Measurements from ENCODE around the gene KCNIP1. TPM values are rescaled to one million over a fixed set of nuclear protein-coding genes. Genes with fewer than 3 reads are reported as not detected.

KCNIP1 gene
- total RNA-seq, 4 donors from 2014 or later = 0.34 TPM; not detected in 3

- WGBS = 14% methylated on average over 9 of the region's 12 CpGs
- H3K4me1 ChIP-seq = peaks cover 23% of the 10 kb centered on the region
- TF ChIP-seq POLR2A (IDR thresholded peaks at IDR 0.05) (no peak), EP300 (IDR thresholded peaks at IDR 0.05) (no peak), POLR2AphosphoS5 (IDR thresholded peaks at IDR 0.05) (no peak), CTCF (IDR thresholded peaks at IDR 0.05) (no peak)
- H3K9me3 ChIP-seq = no peaks in the 10 kb centered on the region
- no peaks in the 10 kb centered on the region for H3K36me3 ChIP-seq
- H3K27me3 ChIP-seq = peaks cover 10% of the 10 kb centered on the region
- DNase-seq (ENCODE audit: low spot score in 2 of 2) = no peak
- no peak overlapping the region for H3K27ac ChIP-seq
- no peak overlapping the region for H3K4me3 ChIP-seq
Observed at GRCh38 chr5:170745481-170746071, 241.8 kb downstream of the KCNIP1 start.

GRCh38 chr5:170746075-170746960 is 242.5 kb downstream of the KCNIP1 start:
- Histone ChIP-seq H3K4me1 (peaks cover 23% of the 10 kb centered on the region), H3K27me3 (peaks cover 11% of the 10 kb centered on the region), H3K4me3 (no peak overlapping the region), H3K9me3 (no peaks in the 10 kb centered on the region), H3K36me3 (no peaks in the 10 kb centered on the region), H3K27ac (peak overlapping the region; percentile 18)
- WGBS = 63% methylated on average over 11 of the region's 14 CpGs
- DNase-seq (ENCODE audit: low spot score in 2 of 2) = no peak
- no peak for TF ChIP-seq POLR2AphosphoS5 (IDR thresholded peaks at IDR 0.05)
- TF ChIP-seq EP300 (IDR thresholded peaks at IDR 0.05) = no peak
- TF ChIP-seq CTCF (IDR thresholded peaks at IDR 0.05) = no peak
- TF ChIP-seq POLR2A (IDR thresholded peaks at IDR 0.05) = no peak

GRCh38 chr5:170746961-170747340 is 243.1 kb downstream of the KCNIP1 start:
- TF ChIP-seq POLR2AphosphoS5 (IDR thresholded peaks at IDR 0.05) (no peak), CTCF (IDR thresholded peaks at IDR 0.05) (no peak), POLR2A (IDR thresholded peaks at IDR 0.05) (no peak), EP300 (IDR thresholded peaks at IDR 0.05) (no peak)
- H3K36me3 ChIP-seq = no peaks in the 10 kb centered on the region
- no peak for DNase-seq (ENCODE audit: low spot score in 2 of 2)
- H3K27ac ChIP-seq = no peak overlapping the region
- no peaks in the 10 kb centered on the region for H3K9me3 ChIP-seq
- H3K4me1 ChIP-seq = peaks cover 23% of the 10 kb centered on the region
- H3K27me3 ChIP-seq = peaks cover 13% of the 10 kb centered on the region
- H3K4me3 ChIP-seq = no peak overlapping the region
- 89% methylated on average over 11 of the region's 11 CpGs for WGBS

- Histone ChIP-seq H3K36me3 (no peaks in the 10 kb centered on the region), H3K27ac (no peak overlapping the region), H3K9me3 (no peaks in the 10 kb centered on the region), H3K4me3 (no peak overlapping the region), H3K27me3 (peaks cover 13% of the 10 kb centered on the region), H3K4me1 (peaks cover 23% of the 10 kb centered on the region)
- TF ChIP-seq CTCF (IDR thresholded peaks at IDR 0.05) (no peak), POLR2A (IDR thresholded peaks at IDR 0.05) (no peak), POLR2AphosphoS5 (IDR thresholded peaks at IDR 0.05) (no peak), EP300 (IDR thresholded peaks at IDR 0.05) (no peak)
- 83% methylated on average over 1 of the region's 1 CpG for WGBS
- DNase-seq (ENCODE audit: low spot score in 2 of 2) = no peak
Observed at GRCh38 chr5:170747357-170747756, 243.5 kb downstream of the KCNIP1 start.

- Histone ChIP-seq H3K9me3 (no peaks in the 10 kb centered on the region), H3K27me3 (peaks cover 13% of the 10 kb centered on the region), H3K4me1 (peaks cover 23% of the 10 kb centered on the region), H3K27ac (no peak overlapping the region), H3K36me3 (no peaks in the 10 kb centered on the region), H3K4me3 (no peak overlapping the region)
- 86% methylated on average over 10 of the region's 10 CpGs for WGBS
- DNase-seq (ENCODE audit: low spot score in 2 of 2) = no peak
- TF ChIP-seq CTCF (IDR thresholded peaks at IDR 0.05) = peak in 1 of 2 donors; percentile 7
- no peak for TF ChIP-seq POLR2AphosphoS5 (IDR thresholded peaks at IDR 0.05)
Observed at GRCh38 chr5:170747851-170748250, 244.0 kb downstream of the KCNIP1 start.
